GM12878 (cell line): Measurements from ENCODE around the gene EFCAB9. TPM values are rescaled to one million over a fixed set of nuclear protein-coding genes. Genes with fewer than 3 reads are reported as not detected.

ENCODE experiments used
- ATF7 ChIP-seq: fragments of 450-650 bp; IDR thresholded peaks from 2 replicates; pipeline ENCODE4 v1.6.1; 2016; ENCODE audit warnings: low read depth, mild to moderate bottlenecking
- E2F4 ChIP-seq: IDR thresholded peaks from 2 replicates; pipeline ENCODE4 v1.6.1; 2012; ENCODE audit warnings: low read depth, low read length, improper control_type of control experiment
- E2F8 ChIP-seq: fragments of 450-650 bp; IDR thresholded peaks from 2 replicates; pipeline ENCODE4 v1.6.1; 2018; ENCODE audit warnings: mild to moderate bottlenecking, low read depth, moderate library complexity; ENCODE audit not compliant: partially characterized antibody
- ELK1 ChIP-seq: IDR thresholded peaks from 2 replicates; pipeline ENCODE4 v1.6.1; 2012; ENCODE audit warnings: low read depth, low read length, improper control_type of control experiment
- FOXM1 ChIP-seq: IDR thresholded peaks from 2 replicates; pipeline ENCODE4 v1.6.1; 2012; ENCODE audit warnings: low read depth, mild to moderate bottlenecking, inconsistent platforms, low read length, moderate library complexity
- MTA2 ChIP-seq: fragments of 450-650 bp; IDR thresholded peaks from 2 replicates; pipeline ENCODE4 v1.6.1; 2016; ENCODE audit warnings: low read depth, mild to moderate bottlenecking, moderate library complexity
- NKRF ChIP-seq: fragments of 450-650 bp; conservative IDR thresholded peaks from 2 replicates; pipeline ENCODE4 v1.6.1; 2017; ENCODE audit warnings: mild to moderate bottlenecking, moderate library complexity
- NR2F1 ChIP-seq: fragments of 450-650 bp; conservative IDR thresholded peaks from 2 replicates; pipeline ENCODE4 v1.6.1; 2017; ENCODE audit warnings: mild to moderate bottlenecking
- NRF1 ChIP-seq: conservative IDR thresholded peaks from 2 replicates; pipeline ENCODE4 v1.6.1; 2011; ENCODE audit warnings: mild to moderate bottlenecking, low read depth, low read length, improper control_type of control experiment
- PBX3 ChIP-seq: IDR thresholded peaks from 2 replicates; pipeline ENCODE4 v1.6.1; 2011; ENCODE audit warnings: mild to moderate bottlenecking, low read depth, low read length, moderate library complexity; ENCODE audit not compliant: insufficient replicate concordance
- PML ChIP-seq: IDR thresholded peaks from 2 replicates; pipeline ENCODE4 v1.6.1; 2012; ENCODE audit warnings: low read length, inconsistent platforms
- POLR2A ChIP-seq: IDR thresholded peaks from 2 replicates; pipeline ENCODE4 v1.6.1; 2011; ENCODE audit warnings: low read depth, mild to moderate bottlenecking, low read length
- RELA ChIP-seq: fragments of 450-650 bp; IDR thresholded peaks from 2 replicates; pipeline ENCODE4 v1.8.0; 2014; ENCODE audit warnings: borderline replicate concordance; ENCODE audit not compliant: partially characterized antibody
- RFX5 ChIP-seq: IDR thresholded peaks from 2 replicates; pipeline ENCODE4 v1.6.1; 2011; ENCODE audit warnings: low read depth, low read length, improper control_type of control experiment
- SMAD1 ChIP-seq: fragments of 450-650 bp; IDR thresholded peaks from 2 replicates; pipeline ENCODE4 v1.6.1; 2018; ENCODE audit warnings: mild to moderate bottlenecking, low read depth; ENCODE audit not compliant: partially characterized antibody
- SMAD5 ChIP-seq: IDR thresholded peaks from 2 replicates; pipeline ENCODE4 v1.6.1; 2016; ENCODE audit warnings: antibody characterized with exemption, low read depth
- SUPT20H ChIP-seq: IDR thresholded peaks from 2 replicates; pipeline ENCODE4 v1.6.1; 2011; ENCODE audit warnings: low read depth, mild to moderate bottlenecking, low read length, moderate library complexity, borderline replicate concordance; ENCODE audit not compliant: control insufficient read depth
- WRNIP1 ChIP-seq: IDR thresholded peaks from 2 replicates; pipeline ENCODE4 v1.6.1; 2011; ENCODE audit warnings: low read depth, low read length, improper control_type of control experiment, borderline replicate concordance
- polyA plus RNA-seq, 11 experiments: library from polyadenylated mRNA; depleted of rRNA in 4 of 11; unstranded in 6 of 11; stranded (reverse) in 5 of 11; fragments of >200 nt; fragmentation: Nextera tagmentation in 4 of 11; fragmentation: Illumina TruSeq in 1 of 11; extraction: Ambion mirVana in 4 of 11; extraction: Trizol in 1 of 11; gene quantifications; 1 replicate in 1 of 11; 2 replicates in 10 of 11; pipeline versions ENCODE4 v1.2.1 to v1.2.3, GENCODE V29; 2011 to 2016; ENCODE audit warnings: inconsistent platforms in 2 of 11, missing spikeins in 2 of 11, low read depth in 1 of 11
- total RNA-seq, 4 experiments: library from RNA; depleted of rRNA in 3 of 4; stranded (reverse); fragments of >200 nt in 3 of 4; fragmentation: Illumina TruSeq in 1 of 4; extraction: Trizol in 1 of 4; gene quantifications; 2 replicates each; pipeline versions ENCODE4 v1.2.1 to v1.2.3, GENCODE V29; 2013 to 2021
- TF ChIP-seq, protein P1 (sequence below): IDR thresholded peaks from 2 replicates; pipeline ENCODE4 v1.6.1; 2011; ENCODE audit warnings: borderline replicate concordance, low read depth, mild to moderate bottlenecking, moderate library complexity, mixed read lengths, low read length; ENCODE audit not compliant: insufficient read depth; ENCODE audit errors: extremely low read length

Gene EFCAB9
- total and polyA plus RNA-seq, 10 of the 15 experiments (the other 5 are each of a cell fraction or from before 2014, with no cell fraction given) = 0.73 TPM; not detected in 9

GRCh38 chr5:172178991-172179989 is 14.7 kb upstream of the EFCAB9 start (continued):
- TF ChIP-seq ELK1 (no peak), NRF1 (no peak), POLR2A (peak; percentile 70), RELA (no peak), E2F8 (peak; percentile 24), E2F4 (no peak), MTA2 (peak; percentile 70), SMAD1 (no peak), ATF7 (no peak; the same call in 1 of the 2 replicates), FOXM1 (no peak), SMAD5 (no peak), NR2F1 (peak; percentile 88), PML (no peak), SUPT20H (no peak), PBX3 (no peak), WRNIP1 (no peak), RFX5 (no peak), NKRF (no peak)
- TF ChIP-seq, protein P1, sequence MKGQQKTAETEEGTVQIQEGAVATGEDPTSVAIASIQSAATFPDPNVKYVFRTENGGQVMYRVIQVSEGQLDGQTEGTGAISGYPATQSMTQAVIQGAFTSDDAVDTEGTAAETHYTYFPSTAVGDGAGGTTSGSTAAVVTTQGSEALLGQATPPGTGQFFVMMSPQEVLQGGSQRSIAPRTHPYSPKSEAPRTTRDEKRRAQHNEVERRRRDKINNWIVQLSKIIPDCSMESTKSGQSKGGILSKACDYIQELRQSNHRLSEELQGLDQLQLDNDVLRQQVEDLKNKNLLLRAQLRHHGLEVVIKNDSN = no peak
